SKM-1 (cell line): ENCODE data around the gene FHIT.
"Not testable (repeated sequence)": the region's sequence is repeated elsewhere in the genome, so short reads cannot be mapped to it uniquely, and the experiment has no call there.

ENCODE experiments used
- DNase-seq: peaks from one replicate; lab custom pipeline; 2025; ENCODE audit not compliant: unreplicated experiment; lab: John Stamatoyannopoulos, UW

FHIT gene

GRCh38 chr3:59982510-59982909, 1268.7 kb downstream of the FHIT start:
- DNase-seq = no peak

DNA sequence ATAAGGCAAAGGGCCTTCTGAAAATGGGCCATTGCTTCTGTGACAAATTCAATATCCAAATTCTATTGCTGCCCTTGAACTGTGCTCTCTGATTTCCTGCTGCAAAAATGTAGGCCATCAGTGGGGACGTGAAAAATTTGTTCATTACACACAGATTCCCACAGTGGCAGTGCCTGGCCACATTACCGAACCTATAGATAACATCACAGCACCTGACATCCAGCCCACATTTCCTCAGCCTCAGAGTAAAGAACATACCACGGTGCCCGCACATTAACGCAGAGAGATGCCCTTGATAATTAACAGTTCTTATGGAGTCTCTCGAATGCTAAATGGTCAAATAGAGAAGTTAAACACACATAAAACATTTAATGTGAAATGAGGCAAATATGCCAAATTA, 1269.9 kb downstream of the FHIT start:
- DNase-seq = no peak

- no peak for DNase-seq
These were observed 1270.7 kb downstream of the FHIT start for GRCh38 chr3:59980576-59980975.

DNA sequence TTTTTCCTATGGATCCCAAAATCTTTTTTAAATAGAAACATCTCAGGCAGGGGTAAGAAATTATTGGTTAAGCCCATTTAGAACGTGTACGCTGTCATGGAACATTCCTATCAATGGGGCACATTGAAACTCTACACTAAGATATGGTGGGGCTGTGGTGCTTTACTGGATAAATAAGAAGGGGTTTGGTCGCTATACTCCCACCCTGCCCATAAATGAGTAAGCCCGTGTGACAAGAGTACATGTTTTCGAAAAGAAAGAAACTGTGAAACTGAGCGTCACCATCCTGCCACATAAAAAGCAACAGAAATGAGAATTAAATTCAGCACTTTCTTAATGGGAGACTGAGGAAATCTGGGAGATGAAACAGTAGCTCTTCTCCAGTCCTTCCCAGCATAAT, 1271.7 kb downstream of the FHIT start:
- DNase-seq = no peak

GRCh38 chr3:59978979-59979378, 1272.3 kb downstream of the FHIT start:
- DNase-seq = no peak

GRCh38 chr3:59970796-59971195, 1280.5 kb downstream of the FHIT start:
- DNase-seq = no peak

DNA sequence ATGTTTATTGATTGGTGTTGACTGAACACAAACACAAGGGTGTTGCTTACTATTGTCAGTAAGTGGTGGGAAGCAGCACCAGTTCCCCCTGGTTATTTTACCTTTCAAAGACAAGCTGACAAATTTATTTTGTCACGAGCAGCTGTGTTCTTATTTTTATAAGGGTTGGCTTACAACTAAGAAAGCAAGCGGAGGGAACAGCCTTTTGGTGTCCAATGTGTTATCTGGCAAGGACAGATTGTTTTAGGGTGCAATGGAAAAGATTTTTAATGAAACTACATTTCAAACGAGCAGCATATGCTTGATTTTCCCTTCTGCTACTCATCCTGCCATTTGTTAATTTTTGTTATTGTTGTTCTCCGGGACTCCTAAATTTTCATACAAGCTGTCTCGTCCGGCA, 1280.9 kb downstream of the FHIT start:
- DNase-seq = no peak

GRCh38 chr3:59968513-59969045, 1282.7 kb downstream of the FHIT start:
- DNase-seq = no peak

DNA sequence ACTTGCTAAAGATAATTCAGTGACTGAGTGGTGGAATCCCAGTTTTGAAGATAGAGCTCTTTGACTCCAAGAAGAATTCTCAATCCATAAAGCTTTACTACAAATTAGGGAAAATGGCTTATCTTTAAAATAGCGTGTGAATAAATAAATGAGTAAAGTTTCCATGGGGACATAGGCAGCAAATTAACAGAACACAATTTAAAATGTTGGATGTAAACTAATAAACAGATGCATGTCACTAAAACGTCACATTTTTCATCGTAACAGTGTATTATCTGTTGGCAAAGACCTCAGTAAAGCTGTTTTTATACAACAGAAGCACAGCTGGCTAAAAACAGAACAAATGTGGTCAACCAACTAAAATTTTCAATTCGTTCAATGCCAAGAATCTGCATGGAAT, 1287.6 kb downstream of the FHIT start:
- DNase-seq = no peak

GRCh38 chr3:59957150-59957549, 1294.1 kb downstream of the FHIT start:
- no peak for DNase-seq

- DNase-seq = no peak
These were observed 1298.1 kb downstream of the FHIT start for GRCh38 chr3:59953104-59953503.

GRCh38 chr3:59949311-59949710, 1301.9 kb downstream of the FHIT start:
- no peak for DNase-seq

GRCh38 chr3:59946401-59946800, 1304.9 kb downstream of the FHIT start:
- no peak for DNase-seq

GRCh38 chr3:59940718-59941117, 1310.5 kb downstream of the FHIT start:
- DNase-seq = no peak

DNA sequence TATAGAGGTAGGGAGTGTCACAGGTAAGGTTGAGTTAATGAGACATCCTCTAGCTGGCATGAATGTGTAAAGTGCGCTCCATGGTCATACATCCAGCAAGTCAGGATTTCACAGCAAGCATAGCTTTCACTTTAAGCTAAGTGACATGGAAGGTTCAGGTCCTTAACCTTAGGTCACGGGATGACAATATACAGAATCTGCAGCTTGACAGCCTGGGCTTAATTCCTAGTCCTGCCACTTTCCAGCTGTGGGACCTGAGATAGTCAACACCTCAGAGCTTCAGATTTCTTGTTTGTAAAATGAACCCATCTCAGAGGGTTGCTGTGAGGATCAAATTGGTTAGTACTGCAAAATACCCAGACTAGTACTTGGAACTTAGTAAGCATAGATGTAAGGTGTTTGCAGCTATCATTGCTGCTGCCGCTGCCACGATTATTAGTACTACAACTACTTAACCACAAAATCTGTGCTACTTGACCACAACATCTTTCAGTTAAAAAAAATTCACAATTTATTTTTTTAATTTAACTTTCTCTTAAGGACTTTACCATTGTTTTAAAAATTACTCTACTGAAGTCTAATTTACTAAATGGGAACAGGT, 1311.3 kb downstream of the FHIT start:
- DNase-seq = no peak

GRCh38 chr3:59938828-59939227, 1312.4 kb downstream of the FHIT start:
- DNase-seq = no peak

GRCh38 chr3:59937201-59937600, 1314.1 kb downstream of the FHIT start:
- no peak for DNase-seq

- DNase-seq = no peak
These were observed 1314.8 kb downstream of the FHIT start for GRCh38 chr3:59936472-59936871.

GRCh38 chr3:59935025-59935424, 1316.2 kb downstream of the FHIT start:
- no peak for DNase-seq

DNA sequence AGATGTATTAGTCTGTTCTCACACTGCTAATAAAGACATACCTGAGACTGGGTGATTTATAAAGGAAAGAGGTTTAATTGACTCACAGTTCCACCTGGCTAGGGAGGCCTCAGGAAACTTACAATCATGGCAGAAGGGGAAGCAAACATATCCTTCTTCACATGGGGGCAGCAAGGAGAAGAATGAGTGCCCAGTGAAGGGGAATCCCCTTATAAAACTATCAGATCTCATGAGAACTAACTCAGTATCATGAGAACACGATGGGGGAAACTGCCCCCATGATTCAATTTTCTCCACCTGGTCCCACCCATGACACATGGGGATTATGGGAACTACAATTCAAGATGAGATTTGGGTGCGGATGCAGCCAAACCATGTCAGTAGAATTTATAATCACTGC, 1316.7 kb downstream of the FHIT start:
- DNase-seq = not testable (repeated sequence)

GRCh38 chr3:59930170-59930569, 1321.1 kb downstream of the FHIT start:
- DNase-seq = no peak

DNA sequence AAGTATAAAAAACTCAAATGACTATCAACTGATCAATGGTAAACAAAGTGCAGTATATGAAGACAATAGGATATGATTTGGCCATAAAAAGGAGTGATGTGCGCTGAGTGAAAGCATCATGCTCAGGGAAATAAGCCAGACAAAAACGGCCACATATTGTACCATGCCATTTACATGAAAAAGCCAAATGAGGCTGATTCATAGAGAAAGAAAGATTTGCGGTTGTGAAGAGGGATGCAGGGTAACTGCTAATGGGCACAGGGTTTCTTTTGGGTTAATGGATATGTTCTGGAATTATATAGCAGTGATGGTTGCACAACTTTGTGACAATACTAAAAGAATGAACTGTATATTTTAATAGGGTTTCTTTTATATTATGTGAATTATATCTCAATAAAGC, 1324.2 kb downstream of the FHIT start:
- no peak for DNase-seq

GRCh38 chr3:59925946-59926345, 1325.3 kb downstream of the FHIT start:
- no peak for DNase-seq
